Measurements from ENCODE around the gene PDE6C. TPM values are rescaled to one million over a fixed set of nuclear protein-coding genes. Genes with fewer than 3 reads are reported as not detected.
"Not testable (repeated sequence)": the region's sequence is repeated elsewhere in the genome, so short reads cannot be mapped to it uniquely, and the experiment has no call there.

PDE6C gene
- total RNA-seq, 1 donor from 2014 or later = not detected

DNA sequence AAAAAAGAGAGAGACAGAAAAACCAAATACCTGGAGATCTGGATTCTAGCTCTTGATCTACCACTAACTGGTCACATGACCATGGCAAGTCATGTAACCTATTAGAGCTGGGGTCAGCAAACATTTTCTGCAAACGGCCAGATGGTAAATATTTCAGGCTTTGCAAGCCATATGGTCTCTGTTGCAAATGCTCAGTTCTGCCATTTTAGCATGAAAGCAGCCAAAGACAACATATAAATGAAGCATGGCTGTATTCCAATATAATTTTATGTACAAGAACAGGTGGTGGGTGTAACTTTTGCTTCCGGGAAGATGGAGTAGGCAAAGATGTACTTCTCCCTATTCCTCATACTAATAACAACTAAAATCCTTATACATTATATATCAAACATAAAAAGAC is 83.4 kb downstream of the PDE6C start:
- Histone ChIP-seq H3K4me1 (ENCODE audit: insufficient read depth, low read length) (peaks cover 2% of the 10 kb centered on the region), H3K9me3 (ENCODE audit: insufficient read depth, low read depth, low read length) (no peaks in the 10 kb centered on the region), H3K4me3 (ENCODE audit: insufficient read depth, low read depth, low read length) (no peak overlapping the region), H3K9ac (ENCODE audit: low read length) (no peak overlapping the region), H3K79me2 (ENCODE audit: insufficient read depth, low read length) (peaks cover 16% of the 10 kb centered on the region), H3K36me3 (ENCODE audit: insufficient read depth, low read length) (peaks cover 41% of the 10 kb centered on the region), H2AFZ (ENCODE audit: low read depth, low read length) (no peak overlapping the region), H4K20me1 (ENCODE audit: insufficient read depth, low read length) (no peaks in the 10 kb centered on the region), H3K27me3 (ENCODE audit: insufficient read depth, low read length) (no peaks in the 10 kb centered on the region), H3K4me2 (ENCODE audit: low read length) (no peak overlapping the region), H3K27ac (ENCODE audit: low read depth, low read length) (no peak overlapping the region)
- Mint-ChIP-seq H3K27ac (ENCODE audit: unreplicated experiment) (no peak overlapping the region), H3K9me3 (ENCODE audit: unreplicated experiment) (no peaks in the 10 kb centered on the region), H3K27me3 (ENCODE audit: low read depth, unreplicated experiment) (no peaks in the 10 kb centered on the region), H3K36me3 (ENCODE audit: low read depth, unreplicated experiment) (peaks cover 2% of the 10 kb centered on the region), H3K4me1 (ENCODE audit: low read depth, unreplicated experiment) (no peaks in the 10 kb centered on the region), H3K4me3 (ENCODE audit: unreplicated experiment) (no peak overlapping the region)
- TF ChIP-seq, protein P1, sequence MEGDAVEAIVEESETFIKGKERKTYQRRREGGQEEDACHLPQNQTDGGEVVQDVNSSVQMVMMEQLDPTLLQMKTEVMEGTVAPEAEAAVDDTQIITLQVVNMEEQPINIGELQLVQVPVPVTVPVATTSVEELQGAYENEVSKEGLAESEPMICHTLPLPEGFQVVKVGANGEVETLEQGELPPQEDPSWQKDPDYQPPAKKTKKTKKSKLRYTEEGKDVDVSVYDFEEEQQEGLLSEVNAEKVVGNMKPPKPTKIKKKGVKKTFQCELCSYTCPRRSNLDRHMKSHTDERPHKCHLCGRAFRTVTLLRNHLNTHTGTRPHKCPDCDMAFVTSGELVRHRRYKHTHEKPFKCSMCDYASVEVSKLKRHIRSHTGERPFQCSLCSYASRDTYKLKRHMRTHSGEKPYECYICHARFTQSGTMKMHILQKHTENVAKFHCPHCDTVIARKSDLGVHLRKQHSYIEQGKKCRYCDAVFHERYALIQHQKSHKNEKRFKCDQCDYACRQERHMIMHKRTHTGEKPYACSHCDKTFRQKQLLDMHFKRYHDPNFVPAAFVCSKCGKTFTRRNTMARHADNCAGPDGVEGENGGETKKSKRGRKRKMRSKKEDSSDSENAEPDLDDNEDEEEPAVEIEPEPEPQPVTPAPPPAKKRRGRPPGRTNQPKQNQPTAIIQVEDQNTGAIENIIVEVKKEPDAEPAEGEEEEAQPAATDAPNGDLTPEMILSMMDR (IDR thresholded peaks at IDR 0.05; ENCODE audit: insufficient read depth, low read depth, low read length) = no peak
- no peak for TF ChIP-seq EZH2 (IDR thresholded peaks at IDR 0.05; ENCODE audit: insufficient read depth, low read length)
- no peak for DNase-seq (ENCODE audit: low read depth)
- FAIRE-seq = no peak

DNA sequence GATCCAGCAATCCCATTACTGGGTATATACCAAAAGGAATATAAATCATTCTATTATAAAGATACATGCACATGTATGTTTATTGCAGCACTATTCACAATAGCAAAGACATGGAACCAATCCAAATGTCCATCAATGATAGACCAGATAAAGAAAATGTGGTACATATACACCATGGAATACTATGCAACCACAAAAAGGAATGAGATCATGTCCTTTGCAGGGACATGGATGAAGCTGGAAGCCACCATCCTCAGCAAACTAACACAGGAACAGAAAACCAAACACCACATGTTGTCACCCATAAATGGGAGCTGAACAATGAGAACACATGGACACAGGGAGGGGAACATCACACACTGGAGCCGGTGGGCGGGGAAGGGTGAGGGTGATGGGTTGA is 84.2 kb downstream of the PDE6C start:
- H3K9me3 Mint-ChIP-seq (ENCODE audit: unreplicated experiment); H3K4me3 ChIP-seq (ENCODE audit: insufficient read depth, low read depth, low read length); H3K4me1 ChIP-seq (ENCODE audit: insufficient read depth, low read length); FAIRE-seq; H3K4me2 ChIP-seq (ENCODE audit: low read length); H3K4me3 Mint-ChIP-seq (ENCODE audit: unreplicated experiment); H2AFZ ChIP-seq (ENCODE audit: low read depth, low read length); H3K27ac ChIP-seq (ENCODE audit: low read depth, low read length); H3K9ac ChIP-seq (ENCODE audit: low read length); H3K4me1 Mint-ChIP-seq (ENCODE audit: low read depth, unreplicated experiment); H4K20me1 ChIP-seq (ENCODE audit: insufficient read depth, low read length); H3K27me3 Mint-ChIP-seq (ENCODE audit: low read depth, unreplicated experiment); H3K36me3 Mint-ChIP-seq (ENCODE audit: low read depth, unreplicated experiment); H3K27me3 ChIP-seq (ENCODE audit: insufficient read depth, low read length); H3K27ac Mint-ChIP-seq (ENCODE audit: unreplicated experiment); DNase-seq (ENCODE audit: low read depth); H3K9me3 ChIP-seq (ENCODE audit: insufficient read depth, low read depth, low read length): not testable (repeated sequence)
- Histone ChIP-seq H3K36me3 (ENCODE audit: insufficient read depth, low read length) (peaks cover 39% of the 10 kb centered on the region), H3K79me2 (ENCODE audit: insufficient read depth, low read length) (peaks cover 23% of the 10 kb centered on the region)

DNA sequence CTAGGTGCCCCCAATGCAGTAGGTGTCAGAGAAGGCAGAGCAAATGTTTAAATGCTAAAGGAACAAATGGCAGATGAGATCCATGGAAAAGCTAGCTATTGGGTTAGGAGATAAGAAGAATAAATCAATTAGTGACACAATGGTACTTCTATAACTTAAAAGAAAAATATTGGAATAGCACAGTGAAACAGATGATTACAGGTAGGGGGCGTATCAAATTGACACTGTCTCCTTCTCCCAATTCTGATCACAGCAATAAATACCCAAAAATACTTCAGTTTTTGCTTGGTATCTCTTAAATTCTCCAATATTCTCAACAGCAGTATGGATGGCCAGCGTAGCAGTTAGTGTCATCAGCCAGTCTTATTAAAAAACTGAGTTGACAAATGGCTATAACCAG is 84.9 kb downstream of the PDE6C start:
- no peak overlapping the region for H3K4me3 Mint-ChIP-seq (ENCODE audit: unreplicated experiment)
- peaks cover 27% of the 10 kb centered on the region for H3K79me2 ChIP-seq (ENCODE audit: insufficient read depth, low read length)

More for the DNA sequence above, 84.9 kb downstream of the PDE6C start:
- FAIRE-seq (no peak), DNase-seq (ENCODE audit: low read depth) (no peak)
- Histone ChIP-seq H3K27me3 (ENCODE audit: insufficient read depth, low read length) (no peaks in the 10 kb centered on the region), H3K9ac (ENCODE audit: low read length) (no peak overlapping the region), H3K27ac (ENCODE audit: low read depth, low read length) (no peak overlapping the region), H3K4me1 (ENCODE audit: insufficient read depth, low read length) (peaks cover 10% of the 10 kb centered on the region), H3K4me2 (ENCODE audit: low read length) (no peak overlapping the region), H4K20me1 (ENCODE audit: insufficient read depth, low read length) (no peaks in the 10 kb centered on the region), H2AFZ (ENCODE audit: low read depth, low read length) (no peak overlapping the region), H3K36me3 (ENCODE audit: insufficient read depth, low read length) (peaks cover 37% of the 10 kb centered on the region), H3K4me3 (ENCODE audit: insufficient read depth, low read depth, low read length) (no peak overlapping the region), H3K9me3 (ENCODE audit: insufficient read depth, low read depth, low read length) (no peaks in the 10 kb centered on the region)
- Mint-ChIP-seq H3K36me3 (ENCODE audit: low read depth, unreplicated experiment) (peaks cover 2% of the 10 kb centered on the region), H3K27me3 (ENCODE audit: low read depth, unreplicated experiment) (no peaks in the 10 kb centered on the region), H3K27ac (ENCODE audit: unreplicated experiment) (no peak overlapping the region), H3K9me3 (ENCODE audit: unreplicated experiment) (no peaks in the 10 kb centered on the region), H3K4me1 (ENCODE audit: low read depth, unreplicated experiment) (peaks cover 2% of the 10 kb centered on the region)
- no peak for TF ChIP-seq EZH2 (IDR thresholded peaks at IDR 0.05; ENCODE audit: insufficient read depth, low read length)
- TF ChIP-seq, protein P1 (IDR thresholded peaks at IDR 0.05; ENCODE audit: insufficient read depth, low read depth, low read length) = no peak
